ENCODE results near the gene OR5B3. TPM values are rescaled to one million over a fixed set of nuclear protein-coding genes. Genes with fewer than 3 reads are reported as not detected.

OR5B3 gene
- total RNA-seq, 4 donors from 2014 or later = not detected

DNA sequence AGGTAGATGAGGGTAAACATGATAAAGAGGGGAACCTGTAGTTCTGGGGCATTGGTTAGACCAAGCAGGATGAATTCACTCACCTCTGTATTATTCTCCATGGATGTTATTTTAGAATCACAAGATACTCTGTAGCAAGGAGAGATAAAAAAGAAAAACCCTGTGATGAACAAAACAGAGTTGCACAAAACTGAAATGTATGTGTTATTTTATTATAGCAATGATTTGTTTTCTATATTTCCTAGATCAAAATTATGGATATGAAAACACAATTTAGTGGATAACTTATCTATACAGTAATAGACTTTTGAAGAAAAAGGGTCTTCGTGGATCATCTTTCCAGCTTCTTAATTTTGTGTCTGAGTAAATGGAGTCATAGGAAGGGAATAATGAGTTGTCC is 47.7 kb downstream of the OR5B3 start, which contains the start of gene OR5B17:
OR5B17 (minus strand) TSS at position 101 of the 400 bp plus-strand sequence; CDS start at position 101, 0 bp downstream.
- Histone ChIP-seq H3K4me3 (no peak within 1 kb of the TSS), H3K36me3 (no peaks in the 10 kb centered on the region), H3K9me3 (no peaks in the 10 kb centered on the region), H3K27me3 (no peaks in the 10 kb centered on the region), H3K4me1 (no peaks in the 10 kb centered on the region), H3K27ac (no peak within 1 kb of the TSS)
- no peak for DNase-seq (ENCODE audit: low spot score in 2 of 2)
- TF ChIP-seq, protein P1, sequence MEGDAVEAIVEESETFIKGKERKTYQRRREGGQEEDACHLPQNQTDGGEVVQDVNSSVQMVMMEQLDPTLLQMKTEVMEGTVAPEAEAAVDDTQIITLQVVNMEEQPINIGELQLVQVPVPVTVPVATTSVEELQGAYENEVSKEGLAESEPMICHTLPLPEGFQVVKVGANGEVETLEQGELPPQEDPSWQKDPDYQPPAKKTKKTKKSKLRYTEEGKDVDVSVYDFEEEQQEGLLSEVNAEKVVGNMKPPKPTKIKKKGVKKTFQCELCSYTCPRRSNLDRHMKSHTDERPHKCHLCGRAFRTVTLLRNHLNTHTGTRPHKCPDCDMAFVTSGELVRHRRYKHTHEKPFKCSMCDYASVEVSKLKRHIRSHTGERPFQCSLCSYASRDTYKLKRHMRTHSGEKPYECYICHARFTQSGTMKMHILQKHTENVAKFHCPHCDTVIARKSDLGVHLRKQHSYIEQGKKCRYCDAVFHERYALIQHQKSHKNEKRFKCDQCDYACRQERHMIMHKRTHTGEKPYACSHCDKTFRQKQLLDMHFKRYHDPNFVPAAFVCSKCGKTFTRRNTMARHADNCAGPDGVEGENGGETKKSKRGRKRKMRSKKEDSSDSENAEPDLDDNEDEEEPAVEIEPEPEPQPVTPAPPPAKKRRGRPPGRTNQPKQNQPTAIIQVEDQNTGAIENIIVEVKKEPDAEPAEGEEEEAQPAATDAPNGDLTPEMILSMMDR (IDR thresholded peaks at IDR 0.05) = no peak
- TF ChIP-seq EP300 (IDR thresholded peaks at IDR 0.05) = no peak
- TF ChIP-seq POLR2AphosphoS5 (IDR thresholded peaks at IDR 0.05) = no peak
- no peak for TF ChIP-seq POLR2A (IDR thresholded peaks at IDR 0.05)
- WGBS = 53% methylated on average over 1 of the region's 1 CpG

GRCh38 chr11:58354727-58355126 is 51.9 kb downstream of the OR5B3 start:
- no peak for DNase-seq (ENCODE audit: low spot score in 2 of 2)
- Histone ChIP-seq H3K4me3 (no peak overlapping the region), H3K27me3 (no peaks in the 10 kb centered on the region), H3K36me3 (no peaks in the 10 kb centered on the region), H3K27ac (no peak overlapping the region), H3K4me1 (no peaks in the 10 kb centered on the region), H3K9me3 (no peaks in the 10 kb centered on the region)
- 88% methylated on average over 3 of the region's 3 CpGs for WGBS
- TF ChIP-seq EP300 (IDR thresholded peaks at IDR 0.05) = no peak
- no peak for TF ChIP-seq POLR2A (IDR thresholded peaks at IDR 0.05)
- no peak for TF ChIP-seq POLR2AphosphoS5 (IDR thresholded peaks at IDR 0.05)
- TF ChIP-seq, protein P1 (IDR thresholded peaks at IDR 0.05) = no peak

Other genes with a start within 250 kb of the OR5B3 start
- under 1 TPM in 1 of 4 donors, not detected in 3; 0.16 TPM for gene OR9Q2, start 217.8 kb downstream of the OR5B3 start, total RNA-seq
- not detected for gene OR1S2, start 202.7 kb downstream of the OR5B3 start, total RNA-seq
- gene OR1S1, start 194.2 kb downstream of the OR5B3 start, total RNA-seq = not detected
- not detected for gene OR10Q1, start 178.0 kb downstream of the OR5B3 start, total RNA-seq
- gene OR10W1, start 138.6 kb downstream of the OR5B3 start, total RNA-seq = not detected
- gene OR5B17, start 47.8 kb downstream of the OR5B3 start, total RNA-seq = not detected
- not detected for gene OR5B2, start 21.2 kb upstream of the OR5B3 start, total RNA-seq
- not detected for gene OR5B12, start 35.4 kb upstream of the OR5B3 start, total RNA-seq
- not detected for gene OR5B21, start 101.2 kb upstream of the OR5B3 start, total RNA-seq
- 1 to 10 TPM; 2.9 to 5.5 (median 4.0) TPM for gene LPXN, start 169.0 kb upstream of the OR5B3 start, total RNA-seq
- gene ZFP91, start 172.2 kb upstream of the OR5B3 start, total RNA-seq = 10 to 100 TPM; 45.9 to 52.4 (median 47.5) TPM
- gene CNTF, start 215.8 kb upstream of the OR5B3 start, total RNA-seq = 1 to 10 TPM; 2.8 to 3.6 (median 3.3) TPM

Measured in suprapubic skin (tissue), 4 donors.